Dedifferentiated amniotic fluid mesenchymal stem cell (primary cell): ENCODE results near the gene DHDH.
A peak's percentile ranks its signal among the peaks of the same experiment; 100 is the strongest.

Experiments used
- DNase-seq: peaks from one replicate; pipeline ENCODE4 v3.0.0-alpha.2; 2016; ENCODE audit errors: extremely low spot score

DHDH gene

GRCh38 chr19:48966541-48967345, 33.2 kb downstream of the DHDH start:
- DNase-seq: no peak

- peak; percentile 42 for DNase-seq
These were observed 34.1 kb downstream of the DHDH start for GRCh38 chr19:48967346-48968178.

- no peak for DNase-seq
These were observed 34.7 kb downstream of the DHDH start for GRCh38 chr19:48968179-48968661.

GRCh38 chr19:48968813-48969218, 35.3 kb downstream of the DHDH start:
- DNase-seq: no peak

GRCh38 chr19:48969276-48970138, 36.0 kb downstream of the DHDH start:
- no peak for DNase-seq

GRCh38 chr19:48970139-48970766, 36.8 kb downstream of the DHDH start:
- no peak for DNase-seq

GRCh38 chr19:48970923-48971395, 37.5 kb downstream of the DHDH start:
- peak; percentile 49 for DNase-seq

- DNase-seq: no peak
These were observed 42.7 kb downstream of the DHDH start for GRCh38 chr19:48975947-48976847.

- DNase-seq: no peak
These were observed 43.6 kb downstream of the DHDH start for GRCh38 chr19:48977061-48977460.

- no peak for DNase-seq
These were observed 48.8 kb downstream of the DHDH start for GRCh38 chr19:48982280-48982679.

GRCh38 chr19:48985711-48986110, 52.2 kb downstream of the DHDH start:
- no peak for DNase-seq

- no peak for DNase-seq
These were observed 52.7 kb downstream of the DHDH start for GRCh38 chr19:48986211-48986610.

- no peak for DNase-seq
These were observed 53.8 kb downstream of the DHDH start for GRCh38 chr19:48987323-48987722.

GRCh38 chr19:48988286-48988685, 54.8 kb downstream of the DHDH start:
- no peak for DNase-seq

GRCh38 chr19:48988860-48989259, 55.4 kb downstream of the DHDH start:
- DNase-seq: no peak

- DNase-seq: no peak
These were observed 56.3 kb downstream of the DHDH start for GRCh38 chr19:48989701-48990291.

GRCh38 chr19:48990400-48990799, 56.9 kb downstream of the DHDH start:
- DNase-seq: no peak

GRCh38 chr19:48991011-48991609, 57.6 kb downstream of the DHDH start:
- DNase-seq: no peak

- DNase-seq: peak; percentile 82
These were observed 58.5 kb downstream of the DHDH start for GRCh38 chr19:48991873-48992580.
